GM12873 (cell line): ENCODE results near the gene ROMO1.

Experiments used
- TF ChIP-seq, protein P1 (sequence below): IDR thresholded peaks from 2 replicates; pipeline ENCODE4 v1.5.1; 2012; ENCODE audit warnings: low read depth, mild to moderate bottlenecking, moderate library complexity, low read length, control low read depth; ENCODE audit not compliant: insufficient read depth; ENCODE audit errors: missing control alignments

The ROMO1 gene

DNA sequence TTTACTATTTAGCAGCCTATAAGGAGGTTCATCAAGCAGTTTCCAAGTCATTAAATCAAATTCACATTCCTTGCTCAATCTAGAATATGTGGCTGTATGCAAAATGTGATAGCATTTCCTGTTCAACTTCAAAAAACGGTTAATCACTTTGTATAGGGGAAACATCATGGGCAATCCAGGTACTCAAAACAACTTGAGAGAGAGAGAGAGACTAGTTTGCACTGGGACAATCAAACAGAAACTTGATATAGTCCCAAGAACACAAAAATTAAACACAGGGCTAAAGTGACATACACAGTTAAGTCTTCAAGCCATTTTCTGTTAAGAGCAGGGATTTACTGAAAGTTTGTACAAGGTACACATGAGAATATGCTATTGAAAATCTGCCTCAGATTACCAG lies 41.9 kb upstream of the ROMO1 start:
- TF ChIP-seq, protein P1, sequence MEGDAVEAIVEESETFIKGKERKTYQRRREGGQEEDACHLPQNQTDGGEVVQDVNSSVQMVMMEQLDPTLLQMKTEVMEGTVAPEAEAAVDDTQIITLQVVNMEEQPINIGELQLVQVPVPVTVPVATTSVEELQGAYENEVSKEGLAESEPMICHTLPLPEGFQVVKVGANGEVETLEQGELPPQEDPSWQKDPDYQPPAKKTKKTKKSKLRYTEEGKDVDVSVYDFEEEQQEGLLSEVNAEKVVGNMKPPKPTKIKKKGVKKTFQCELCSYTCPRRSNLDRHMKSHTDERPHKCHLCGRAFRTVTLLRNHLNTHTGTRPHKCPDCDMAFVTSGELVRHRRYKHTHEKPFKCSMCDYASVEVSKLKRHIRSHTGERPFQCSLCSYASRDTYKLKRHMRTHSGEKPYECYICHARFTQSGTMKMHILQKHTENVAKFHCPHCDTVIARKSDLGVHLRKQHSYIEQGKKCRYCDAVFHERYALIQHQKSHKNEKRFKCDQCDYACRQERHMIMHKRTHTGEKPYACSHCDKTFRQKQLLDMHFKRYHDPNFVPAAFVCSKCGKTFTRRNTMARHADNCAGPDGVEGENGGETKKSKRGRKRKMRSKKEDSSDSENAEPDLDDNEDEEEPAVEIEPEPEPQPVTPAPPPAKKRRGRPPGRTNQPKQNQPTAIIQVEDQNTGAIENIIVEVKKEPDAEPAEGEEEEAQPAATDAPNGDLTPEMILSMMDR: no peak

DNA sequence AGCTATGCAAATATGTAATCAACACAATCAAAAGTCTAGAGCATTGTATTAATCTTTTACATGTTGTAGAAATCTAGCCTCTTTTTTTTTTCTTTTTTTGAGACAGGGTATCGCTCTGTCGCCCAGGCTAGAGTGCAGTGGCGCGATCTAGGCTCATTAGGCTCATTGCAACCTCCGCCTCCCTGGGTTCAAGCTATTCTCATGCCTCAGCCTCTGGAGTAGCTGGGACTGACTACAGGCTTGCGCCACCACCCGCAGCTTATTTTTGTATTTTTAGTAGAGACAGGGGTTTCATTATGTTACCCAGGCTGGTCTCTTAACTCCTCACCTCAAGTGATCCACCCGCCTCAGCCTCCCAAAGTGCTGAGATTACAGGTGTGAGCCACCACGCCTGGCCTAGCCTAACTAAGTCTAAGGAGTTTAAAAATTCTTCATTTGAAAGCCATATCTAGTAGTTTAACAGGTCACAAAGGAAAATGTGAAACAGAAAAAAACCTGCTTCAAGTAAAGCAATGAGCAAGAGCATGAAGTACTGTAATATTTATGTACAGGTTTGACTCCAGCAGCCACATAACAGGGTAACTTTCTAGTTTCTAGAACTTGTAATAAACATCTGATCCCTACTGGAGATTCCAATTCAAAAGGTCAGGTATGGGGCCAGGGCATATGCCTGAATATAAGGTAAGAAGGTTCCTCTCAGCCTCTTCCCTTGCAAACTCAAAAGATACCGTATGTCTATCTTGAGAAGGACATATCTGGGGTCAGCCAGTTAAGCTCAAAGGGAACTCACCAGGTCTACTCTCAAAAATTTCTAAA lies 38.9 kb upstream of the ROMO1 start:
- TF ChIP-seq, protein P1: no peak

DNA sequence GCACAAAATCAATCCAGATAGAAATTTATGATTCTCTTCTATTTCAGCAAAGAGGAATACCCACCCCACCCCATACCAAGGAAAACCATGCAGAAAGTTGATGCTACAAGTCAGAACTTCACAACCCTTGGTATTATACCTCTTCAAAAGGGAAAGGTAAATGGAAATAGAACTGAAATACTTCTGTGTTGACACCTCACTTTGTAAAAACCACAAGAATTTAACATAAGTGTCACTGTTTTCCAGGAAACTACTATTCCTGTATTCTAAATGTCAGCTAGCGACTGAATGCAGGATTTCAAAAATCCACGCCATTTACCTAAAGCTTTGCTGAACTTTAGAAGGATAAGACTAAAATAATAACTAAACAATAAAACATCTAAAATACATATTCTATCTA lies 38.2 kb upstream of the ROMO1 start:
- TF ChIP-seq, protein P1: no peak

DNA sequence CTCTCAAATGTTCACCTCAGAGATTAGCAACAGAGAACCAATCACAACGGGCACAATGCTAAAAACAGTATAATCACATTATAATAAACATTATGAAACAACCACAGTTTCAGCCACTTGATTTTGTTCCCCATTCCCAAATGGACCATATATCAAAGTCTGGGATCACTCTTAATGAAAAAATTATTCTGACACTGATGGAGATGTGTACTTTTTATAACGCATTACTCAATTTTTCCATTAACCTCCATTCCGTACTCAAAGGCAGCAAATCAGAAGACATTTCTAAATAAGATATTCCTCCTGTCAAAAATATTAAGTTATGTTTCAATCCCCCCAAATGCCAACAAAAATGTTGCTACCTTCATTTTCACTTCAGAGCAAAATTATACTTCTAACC lies 37.3 kb upstream of the ROMO1 start:
- TF ChIP-seq, protein P1: no peak

DNA sequence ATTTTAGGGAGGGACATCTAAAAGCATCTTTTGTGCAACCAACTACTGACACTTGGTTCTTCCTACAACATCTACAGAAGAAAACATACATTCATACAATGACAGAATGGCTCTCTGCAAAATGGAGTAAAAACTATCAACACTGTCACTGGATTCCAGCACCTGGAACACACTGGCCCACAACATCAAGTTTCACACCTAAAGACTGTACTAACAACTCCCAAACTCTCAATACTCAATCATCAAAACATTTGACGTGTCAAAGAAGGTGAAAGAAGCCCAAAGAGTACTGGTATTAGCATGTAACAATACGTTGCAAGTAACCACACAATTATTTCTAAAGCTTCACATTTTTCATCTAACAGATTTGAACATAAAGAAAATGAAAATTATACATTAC lies 36.7 kb upstream of the ROMO1 start:
- TF ChIP-seq, protein P1: no peak

DNA sequence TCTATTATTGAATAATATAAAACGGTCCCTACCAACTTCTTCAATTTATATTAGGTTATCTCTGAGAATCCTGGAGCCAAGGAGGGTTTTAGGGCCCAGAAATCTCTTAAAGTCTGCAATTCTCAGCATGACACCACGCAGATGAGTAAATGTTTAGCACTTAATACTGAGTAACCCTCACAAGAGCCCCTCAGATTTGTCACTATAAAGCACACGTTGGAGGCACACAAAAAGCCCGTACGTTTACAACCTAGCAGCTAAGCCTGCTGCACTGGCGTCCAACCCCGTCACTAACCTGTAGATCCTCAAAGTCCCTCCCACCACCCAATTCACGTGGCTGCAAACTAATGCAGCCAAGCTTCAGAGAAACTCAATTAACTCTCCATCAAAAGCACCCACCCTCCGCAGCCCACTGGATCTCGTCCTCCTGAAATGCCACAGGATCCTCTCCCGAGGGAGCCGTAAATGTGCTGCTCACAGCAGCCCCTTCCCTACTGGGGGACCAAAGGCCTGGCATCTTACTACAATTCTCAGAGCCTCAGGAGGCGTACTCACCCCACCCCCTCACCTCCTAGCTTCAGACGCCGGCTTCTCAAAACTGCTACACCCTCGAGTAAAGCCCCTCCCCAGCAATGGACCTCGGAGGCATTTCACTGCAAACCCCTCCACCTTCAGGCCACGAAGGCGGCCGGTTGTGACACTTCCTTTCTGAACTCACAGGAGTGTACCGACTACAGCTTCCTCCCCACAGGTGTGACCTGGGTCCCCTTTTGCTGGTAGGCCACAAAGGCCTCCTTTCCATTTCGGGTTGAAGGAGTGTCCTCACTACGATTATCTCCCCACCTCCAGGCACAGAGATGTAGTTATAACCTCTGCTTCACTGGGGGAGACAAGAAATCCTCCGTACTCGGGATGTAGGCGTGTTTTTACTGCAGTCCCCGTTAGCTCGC lies 35.4 kb upstream of the ROMO1 start:
- TF ChIP-seq, protein P1: no peak
